SH-SY5Y (cell line): ENCODE measurements around the gene HIGD1C.

Experiments
- GATA2 ChIP-seq: IDR thresholded peaks from 2 replicates; pipeline ENCODE4 v1.6.1; 2011; ENCODE audit warnings: mild to moderate bottlenecking, low read depth, low read length
- GATA3 ChIP-seq: IDR thresholded peaks from 2 replicates; pipeline ENCODE4 v1.6.1; 2011; ENCODE audit warnings: low read depth, mild to moderate bottlenecking, low read length, moderate library complexity

- no peak for TF ChIP-seq GATA3
- TF ChIP-seq GATA2, result no peak
Measured at GRCh38 chr12:51009056-51009440, 56.7 kb downstream of the HIGD1C start.
